ENCODE results near the gene TPM2. TPM values are rescaled to one million over a fixed set of nuclear protein-coding genes. Genes with fewer than 3 reads are reported as not detected.

Gene TPM2
- total RNA-seq, 4 donors from 2014 or later: 493 to 2,531 (median 633) TPM

- H3K27ac ChIP-seq: peak overlapping the region; percentile 28 to 95 (median 92)
- no peak for DNase-seq
- in situ Hi-C loops (cut with MboI; ENCODE audit: low pct_ligation_motif_present in 1 of 4, low pct_unique_long_range_greater_than_20kb in 1 of 4, low sequenced_read_pairs in 3 of 4) (loop anchor here in 1 of 4 donors (25.0 kb wide), 1 partner anchor 696 kb away; the partner anchor contains the start of gene DNAJB5), intact Hi-C loops (cut with DNase I; ENCODE audit: low total_unique reads) (no loop called here)
- H3K4me1 ChIP-seq: peaks cover 0 to 11% (median 0%) of the 10 kb centered on the region in 4 donors
- no peaks in the 10 kb centered on the region for H3K9me3 ChIP-seq
- peaks cover 0 to 6% (median 0%) of the 10 kb centered on the region in 4 donors for H3K36me3 ChIP-seq
- no peak overlapping the region for H3K4me3 ChIP-seq
- WGBS, 2 donors (ENCODE audit: low coverage in 1 of 2): 46 to 69% methylated on average over 2 of the region's 2 CpGs
- no peaks in the 10 kb centered on the region for H3K27me3 ChIP-seq
- TF ChIP-seq CTCF (IDR thresholded peaks at IDR 0.05) (no peak), EP300 (IDR thresholded peaks at IDR 0.05; ENCODE audit: low read depth) (no peak), POLR2A (IDR thresholded peaks at IDR 0.05) (no peak), POLR2AphosphoS5 (IDR thresholded peaks at IDR 0.05) (no peak)
Observed at GRCh38 chr9:35683323-35683722, 6.4 kb downstream of the TPM2 start.

DNA sequence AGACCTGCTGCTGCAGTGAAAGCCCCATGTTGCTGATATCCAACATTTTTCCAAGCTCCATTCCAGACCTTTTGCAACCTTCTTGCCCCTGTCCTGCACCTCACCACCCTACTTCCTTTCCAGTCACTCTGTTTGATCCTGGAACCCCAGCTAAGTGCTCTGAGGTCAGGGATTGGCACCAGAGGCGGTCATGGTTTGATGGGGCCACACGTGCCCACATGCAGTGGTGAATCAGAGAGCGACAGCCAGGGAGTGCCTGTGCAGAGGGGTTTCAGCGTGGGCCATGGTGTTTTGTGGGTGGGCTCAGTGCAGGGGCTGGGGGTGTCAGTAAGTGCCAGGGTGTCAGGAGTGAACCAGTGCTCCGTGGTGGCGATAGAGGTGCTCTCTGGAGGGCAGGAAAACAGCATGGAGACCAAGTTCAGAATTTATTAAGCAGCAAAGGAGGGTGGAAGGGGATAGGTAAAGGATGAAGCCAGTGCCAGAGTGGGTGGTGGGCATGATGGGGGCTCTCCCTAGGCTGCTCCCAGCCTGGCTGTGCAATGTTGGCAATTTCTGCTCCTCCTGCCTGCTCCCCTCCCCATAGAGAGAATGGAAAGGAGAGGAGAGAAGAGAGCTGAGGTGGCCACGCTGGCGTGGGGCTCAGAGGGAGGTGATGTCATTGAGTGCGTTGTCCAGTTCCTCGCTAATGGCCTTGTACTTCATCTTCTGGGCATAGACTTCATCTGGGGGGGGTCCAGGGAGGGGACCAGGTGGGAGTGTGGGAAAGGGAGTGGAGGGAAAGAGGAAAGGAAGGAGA, 7.0 kb downstream of the TPM2 start:
- H3K27me3 ChIP-seq: no peaks in the 10 kb centered on the region
- H3K4me3 ChIP-seq: no peak overlapping the region
- intact Hi-C loops (cut with DNase I; ENCODE audit: low total_unique reads): no loop called here
- H3K4me1 ChIP-seq: peaks cover 0 to 11% (median 0%) of the 10 kb centered on the region in 4 donors
- TF ChIP-seq POLR2AphosphoS5 (IDR thresholded peaks at IDR 0.05): peak in 1 of 3 donors; percentile 4
- TF ChIP-seq POLR2A (IDR thresholded peaks at IDR 0.05): no peak
- H3K36me3 ChIP-seq: peaks cover 0 to 6% (median 0%) of the 10 kb centered on the region in 4 donors
- H3K27ac ChIP-seq: peak overlapping the region; percentile 28 to 95 (median 92)
- 73 to 87% methylated on average over 5 to 10 of the region's 10 CpGs for WGBS, 2 donors (ENCODE audit: low coverage in 1 of 2)
- DNase-seq: no peak
- H3K9me3 ChIP-seq: no peaks in the 10 kb centered on the region
- in situ Hi-C loops (cut with MboI; ENCODE audit: low pct_ligation_motif_present in 1 of 4, low pct_unique_long_range_greater_than_20kb in 1 of 4, low sequenced_read_pairs in 3 of 4): loop anchor here in 1 of 4 donors (25.0 kb wide), 1 partner anchor 695 kb away; the partner anchor contains the start of gene DNAJB5

DNA sequence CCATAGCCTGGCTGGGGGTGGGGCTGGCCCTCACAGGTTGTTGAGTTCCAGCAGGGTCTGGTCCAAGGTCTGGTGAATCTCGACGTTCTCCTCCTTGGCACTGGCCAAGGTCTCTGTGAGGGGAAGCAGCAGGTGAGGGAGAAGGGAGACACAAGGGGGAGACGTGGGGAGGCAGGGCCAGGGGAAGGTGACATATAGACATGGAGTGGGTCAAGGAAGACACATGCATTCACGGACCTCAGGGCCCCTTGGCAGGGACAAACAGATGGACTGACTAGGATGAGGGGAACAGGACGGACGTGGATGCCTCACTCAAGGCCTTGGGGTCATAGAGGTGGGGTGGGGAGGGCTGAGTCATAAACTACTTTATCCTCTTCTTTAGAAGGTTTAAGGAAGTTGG, 7.7 kb downstream of the TPM2 start:
- H3K36me3 ChIP-seq: peaks cover 0 to 6% (median 0%) of the 10 kb centered on the region in 4 donors
- H3K4me1 ChIP-seq: peaks cover 0 to 11% (median 0%) of the 10 kb centered on the region in 4 donors
- in situ Hi-C loops (cut with MboI; ENCODE audit: low pct_ligation_motif_present in 1 of 4, low pct_unique_long_range_greater_than_20kb in 1 of 4, low sequenced_read_pairs in 3 of 4): loop anchor here in 1 of 4 donors (25.0 kb wide), 1 partner anchor 695 kb away; the partner anchor contains the start of gene DNAJB5

GRCh38 chr9:35681341-35682002, 8.3 kb downstream of the TPM2 start:
- intact Hi-C loops (cut with DNase I; ENCODE audit: low total_unique reads): no loop called here

More for the DNA sequence above, 7.7 kb downstream of the TPM2 start:
- TF ChIP-seq EP300 (IDR thresholded peaks at IDR 0.05; ENCODE audit: low read depth): no peak
- peak in 1 of 3 donors; percentile 11 for TF ChIP-seq POLR2AphosphoS5 (IDR thresholded peaks at IDR 0.05)
- Histone ChIP-seq H3K27me3 (no peaks in the 10 kb centered on the region), H3K4me3 (no peak overlapping the region), H3K27ac (peak overlapping the region; percentile 29 to 95 (median 92)), H3K9me3 (no peaks in the 10 kb centered on the region)
- intact Hi-C loops (cut with DNase I; ENCODE audit: low total_unique reads): no loop called here
- WGBS, 2 donors (ENCODE audit: low coverage in 1 of 2): 86% methylated on average over 6 of the region's 6 CpGs; no CpG with 5 or more reads in 1 of the 2 donors
- no peak for DNase-seq

More at GRCh38 chr9:35681341-35682002, 8.3 kb downstream of the TPM2 start:
- in situ Hi-C loops (cut with MboI; ENCODE audit: low pct_ligation_motif_present in 1 of 4, low pct_unique_long_range_greater_than_20kb in 1 of 4, low sequenced_read_pairs in 3 of 4): loop anchor here in 1 of 4 donors (25.0 kb wide), 1 partner anchor 694 kb away; the partner anchor contains the start of gene DNAJB5
- no peak for DNase-seq
- 68 to 100% methylated on average over 1 to 3 of the region's 3 CpGs for WGBS, 2 donors (ENCODE audit: low coverage in 1 of 2)
- Histone ChIP-seq H3K36me3 (peaks cover 0 to 6% (median 0%) of the 10 kb centered on the region in 4 donors), H3K27me3 (no peaks in the 10 kb centered on the region), H3K4me1 (peaks cover 0 to 12% (median 0%) of the 10 kb centered on the region in 4 donors), H3K9me3 (no peaks in the 10 kb centered on the region), H3K4me3 (no peak overlapping the region), H3K27ac (peak overlapping the region; percentile 29 to 95 (median 92))
- no peak for TF ChIP-seq POLR2A (IDR thresholded peaks at IDR 0.05)
- peak in 1 of 3 donors; percentile 46 for TF ChIP-seq POLR2AphosphoS5 (IDR thresholded peaks at IDR 0.05)
- no peak for TF ChIP-seq EP300 (IDR thresholded peaks at IDR 0.05; ENCODE audit: low read depth)
- no peak for TF ChIP-seq CTCF (IDR thresholded peaks at IDR 0.05)
